ES-I3 (cell line): Measurements from ENCODE around the gene EDNRB.
"Not testable (repeated sequence)": the region's sequence is repeated elsewhere in the genome, so short reads cannot be mapped to it uniquely, and the experiment has no call there.

ENCODE experiments used
- H3K36me3 ChIP-seq: 2 replicates; pipeline ENCODE4 v1.6.1; 2013; ENCODE audit warnings: mild to moderate bottlenecking, low read length, control low read depth, moderate library complexity; ENCODE audit not compliant: insufficient read depth
- H3K4me1 ChIP-seq: 2 replicates; pipeline ENCODE4 v1.6.1; 2013; ENCODE audit warnings: mild to moderate bottlenecking, control low read depth, low read length; ENCODE audit not compliant: insufficient read depth
- H3K9ac ChIP-seq: 2 replicates; pipeline ENCODE4 v1.6.1; 2013; ENCODE audit warnings: low read depth, mild to moderate bottlenecking, low read length, moderate library complexity
- H3K9me3 ChIP-seq: 2 replicates; pipeline ENCODE4 v1.6.1; 2013; ENCODE audit warnings: mild to moderate bottlenecking, low read length, moderate library complexity; ENCODE audit not compliant: control insufficient read depth, insufficient read depth

Gene EDNRB

GRCh38 chr13:77878190-77878589, 40.4 kb downstream of the EDNRB start:
- Histone ChIP-seq H3K9me3 (no peaks in the 10 kb centered on the region; the same call in 1 of the 2 replicates), H3K4me1 (peaks cover 6% of the 10 kb centered on the region), H3K9ac (no peak overlapping the region), H3K36me3 (no peaks in the 10 kb centered on the region; the same call in 1 of the 2 replicates)

- no peaks in the 10 kb centered on the region; the same call in 1 of the 2 replicates for H3K9me3 ChIP-seq
- H3K9ac ChIP-seq: no peak overlapping the region
- H3K36me3 ChIP-seq: no peaks in the 10 kb centered on the region; the same call in 1 of the 2 replicates
- peaks cover 6% of the 10 kb centered on the region for H3K4me1 ChIP-seq
These were observed 42.5 kb downstream of the EDNRB start for GRCh38 chr13:77876176-77876575.

- H3K4me1 ChIP-seq: peaks cover 6% of the 10 kb centered on the region
- H3K9me3 ChIP-seq: no peaks in the 10 kb centered on the region; the same call in 1 of the 2 replicates
- no peaks in the 10 kb centered on the region; the same call in 1 of the 2 replicates for H3K36me3 ChIP-seq
- H3K9ac ChIP-seq: no peak overlapping the region
These were observed 44.2 kb downstream of the EDNRB start for GRCh38 chr13:77874406-77874805.

GRCh38 chr13:77872995-77873394, 45.6 kb downstream of the EDNRB start:
- peaks cover 6% of the 10 kb centered on the region for H3K4me1 ChIP-seq
- H3K9me3 ChIP-seq: peaks cover 5% of the 10 kb centered on the region; the same call in 1 of the 2 replicates
- no peaks in the 10 kb centered on the region; the same call in 1 of the 2 replicates for H3K36me3 ChIP-seq
- H3K9ac ChIP-seq: no peak overlapping the region

- H3K36me3 ChIP-seq: peaks cover 5% of the 10 kb centered on the region; the same call in 1 of the 2 replicates
- no peak overlapping the region for H3K9ac ChIP-seq
- H3K9me3 ChIP-seq: peaks cover 11% of the 10 kb centered on the region; the same call in 1 of the 2 replicates
- peaks cover 6% of the 10 kb centered on the region for H3K4me1 ChIP-seq
These were observed 47.0 kb downstream of the EDNRB start for GRCh38 chr13:77871596-77871995.

GRCh38 chr13:77868717-77869116, 49.9 kb downstream of the EDNRB start:
- Histone ChIP-seq H3K9me3 (peaks cover 11% of the 10 kb centered on the region; the same call in 1 of the 2 replicates), H3K9ac (no peak overlapping the region), H3K4me1 (no peaks in the 10 kb centered on the region), H3K36me3 (peaks cover 5% of the 10 kb centered on the region; the same call in 1 of the 2 replicates)

GRCh38 chr13:77866971-77867370, 51.7 kb downstream of the EDNRB start:
- Histone ChIP-seq H3K9ac (no peak overlapping the region), H3K36me3 (0 out of 2 replicates have a peak, but pooled peaks cover 5% of the 10 kb centered on the region), H3K4me1 (no peaks in the 10 kb centered on the region), H3K9me3 (peaks cover 11% of the 10 kb centered on the region; the same call in 1 of the 2 replicates)

- H3K9me3 ChIP-seq: peaks cover 11% of the 10 kb centered on the region; the same call in 1 of the 2 replicates
- H3K36me3 ChIP-seq: 0 out of 2 replicates have a peak, but pooled peaks cover 5% of the 10 kb centered on the region
- H3K4me1 ChIP-seq: peaks cover 4% of the 10 kb centered on the region; the same call in 1 of the 2 replicates
- no peak overlapping the region for H3K9ac ChIP-seq
These were observed 53.0 kb downstream of the EDNRB start for GRCh38 chr13:77865622-77866021.

- Histone ChIP-seq H3K9ac (no peak overlapping the region), H3K9me3 (peaks cover 8% of the 10 kb centered on the region; the same call in 1 of the 2 replicates), H3K36me3 (0 out of 2 replicates have a peak, but pooled peaks cover 5% of the 10 kb centered on the region), H3K4me1 (peaks cover 8% of the 10 kb centered on the region; the same call in 1 of the 2 replicates)
These were observed 55.5 kb downstream of the EDNRB start for GRCh38 chr13:77863144-77863543.

GRCh38 chr13:77861741-77862140, 56.9 kb downstream of the EDNRB start:
- no peak overlapping the region for H3K9ac ChIP-seq
- H3K36me3 ChIP-seq: no peaks in the 10 kb centered on the region
- peaks cover 20% of the 10 kb centered on the region; the same call in 1 of the 2 replicates for H3K4me1 ChIP-seq
- H3K9me3 ChIP-seq: no peaks in the 10 kb centered on the region

GRCh38 chr13:77860507-77860981, 58.1 kb downstream of the EDNRB start:
- no peak overlapping the region for H3K9ac ChIP-seq
- peaks cover 25% of the 10 kb centered on the region; the same call in 1 of the 2 replicates for H3K4me1 ChIP-seq
- no peaks in the 10 kb centered on the region for H3K36me3 ChIP-seq
- no peaks in the 10 kb centered on the region for H3K9me3 ChIP-seq

- no peak overlapping the region for H3K9ac ChIP-seq
- no peaks in the 10 kb centered on the region for H3K36me3 ChIP-seq
- H3K9me3 ChIP-seq: no peaks in the 10 kb centered on the region
- peaks cover 36% of the 10 kb centered on the region for H3K4me1 ChIP-seq
These were observed 59.2 kb downstream of the EDNRB start for GRCh38 chr13:77859450-77859849.

- Histone ChIP-seq H3K9me3 (no peaks in the 10 kb centered on the region), H3K9ac (no peak overlapping the region), H3K36me3 (no peaks in the 10 kb centered on the region), H3K4me1 (peaks cover 46% of the 10 kb centered on the region)
These were observed 61.0 kb downstream of the EDNRB start for GRCh38 chr13:77857531-77858209.

- no peaks in the 10 kb centered on the region for H3K36me3 ChIP-seq
- H3K4me1 ChIP-seq: peaks cover 41% of the 10 kb centered on the region
- H3K9ac ChIP-seq: no peak overlapping the region
- H3K9me3 ChIP-seq: peaks cover 8% of the 10 kb centered on the region
These were observed 64.9 kb downstream of the EDNRB start for GRCh38 chr13:77853703-77854102.

- not testable (repeated sequence) for H3K9ac ChIP-seq, H3K4me1 ChIP-seq, H3K36me3 ChIP-seq, H3K9me3 ChIP-seq
These were observed 70.6 kb downstream of the EDNRB start for GRCh38 chr13:77848050-77848449.
